Adrenal gland (tissue), 12 donors: ENCODE data around the gene GALNTL6. TPM values are rescaled to one million over a fixed set of nuclear protein-coding genes. Genes with fewer than 3 reads are reported as not detected.
"Not testable (repeated sequence)": the region's sequence is repeated elsewhere in the genome, so short reads cannot be mapped to it uniquely, and the experiment has no call there.

Experiments used
- DNase-seq, 7 donors: peaks; one replicate each; pipeline ENCODE4 v3.0.0-alpha.2; 2019 to 2020
- H3K27ac ChIP-seq, 5 donors: fragments of 200-600 bp; sonication (generic) in 4 of 5; 1 replicate in 3 of 5; 2 replicates in 2 of 5; pipeline versions ENCODE4 v1.5.1 to v1.8.0; 2016 to 2020; ENCODE audit warnings: mild to moderate bottlenecking in 1 of 5
- H3K27me3 ChIP-seq: fragments of 200-600 bp; 2 replicates; pipeline ENCODE4 v1.8.0; 2021
- H3K36me3 ChIP-seq, 2 donors: fragments of 200-600 bp; replicated peaks in 1 of 2; 1 replicate in 1 of 2; 2 replicates in 1 of 2; pipeline versions ENCODE4 v1.5.1 to v1.8.0; 2018 to 2022
- H3K4me1 ChIP-seq, 2 donors: fragments of 200-600 bp; replicated peaks in 1 of 2; 1 replicate in 1 of 2; 2 replicates in 1 of 2; pipeline versions ENCODE4 v1.5.1 to v1.8.0; 2018 to 2021
- H3K4me3 ChIP-seq, 4 donors: fragments of 200-600 bp; sonication (generic) in 3 of 4; one replicate each; pipeline ENCODE4 v1.5.1; 2016 to 2018
- H3K9me3 ChIP-seq, 3 donors: fragments of 200-600 bp; sonication (generic) in 1 of 3; replicated peaks in 1 of 3; 1 replicate in 2 of 3; 2 replicates in 1 of 3; pipeline versions ENCODE4 v1.5.1 to v1.8.0; 2016 to 2021
- POLR2A ChIP-seq, 2 donors: fragments of 450-650 bp; IDR thresholded peaks; one replicate each; pipeline ENCODE4 v1.6.1; 2017; ENCODE audit warnings: antibody characterized with exemption in 2 of 2, mild to moderate bottlenecking in 2 of 2, moderate library complexity in 1 of 2
- WGBS, 4 donors: extraction: QIAGEN DNeasy Blood & Tissue Kit in 2 of 4; methylation state at CpG; one replicate each; pipeline versions ENCODE4 v1.1.5 to v1.1.7; 2013 to 2017; 5-methylcytosine and 5-hydroxymethylcytosine counted together
- intact Hi-C, 2 donors: fragments of 100-400 bp; cut with DNase I; formaldehyde crosslinking; loops; one replicate each; pipeline versions ENCODE4 v1.14.1 to v1.15.0; 2022 to 2023
- polyA plus RNA-seq, 3 donors: library from polyadenylated mRNA; stranded (reverse); fragments of 200-250 nt in 2 of 3; fragments of 350-450 nt in 1 of 3; fragmentation: Illumina TruSeq in 1 of 3; extraction: RNeasy Lipid Tissue Mini Kit (QIAGEN cat#74804) in 1 of 3; gene quantifications; one replicate each; pipeline ENCODE4 v1.2.3, GENCODE V29; 2013 to 2014
- total RNA-seq, 9 donors: library from RNA; depleted of rRNA in 4 of 9; stranded (reverse); fragments of >200 nt in 4 of 9; fragments of 120-200 nt in 1 of 9; fragmentation: NEBNext Ultra II Directional in 1 of 9; extraction: Animal tissue kit (Norgen Biotek cat#: 25700) in 1 of 9; gene quantifications; one replicate each; pipeline versions ENCODE4 v1.1.0 to v1.2.4, GENCODE V29; 2013 to 2023
- TF ChIP-seq, protein P1 (sequence below), 6 experiments: fragments of 450-650 bp in 4 of 6; fragments of 200-600 bp in 2 of 6; sonication (generic) in 1 of 6; IDR thresholded peaks; 1 replicate in 5 of 6; 2 replicates in 1 of 6; pipeline versions ENCODE4 v1.5.1 to v1.8.0; 2016 to 2021; ENCODE audit warnings: antibody characterized with exemption in 6 of 6, mild to moderate bottlenecking in 2 of 6, moderate library complexity in 1 of 6
- donor health status: healthy with polysubstance abuse.
- donor health status: Bipolar disorder and iron deficiency.
- donor health status: DM: yes; HTN: yes; CAD: no.
- donor health status: DM: no; HTN: no; CAD: no.
- donor health status: DM: no; HTN: no; CAD: no.
- donor health status: DM: yes; HTN: yes; CAD: no.

GALNTL6 gene
- total and polyA plus RNA-seq, 12 donors = 0.10 to 0.96 (median 0.42) TPM; not detected in 1

- no peak overlapping the region for H3K27ac ChIP-seq
- H3K9me3 ChIP-seq = no peaks in the 10 kb centered on the region
- WGBS, 4 donors = 87 to 98% (median 92%) methylated on average over 2 to 3 of the region's 3 CpGs
- no peaks in the 10 kb centered on the region for H3K36me3 ChIP-seq
- TF ChIP-seq, protein P1, sequence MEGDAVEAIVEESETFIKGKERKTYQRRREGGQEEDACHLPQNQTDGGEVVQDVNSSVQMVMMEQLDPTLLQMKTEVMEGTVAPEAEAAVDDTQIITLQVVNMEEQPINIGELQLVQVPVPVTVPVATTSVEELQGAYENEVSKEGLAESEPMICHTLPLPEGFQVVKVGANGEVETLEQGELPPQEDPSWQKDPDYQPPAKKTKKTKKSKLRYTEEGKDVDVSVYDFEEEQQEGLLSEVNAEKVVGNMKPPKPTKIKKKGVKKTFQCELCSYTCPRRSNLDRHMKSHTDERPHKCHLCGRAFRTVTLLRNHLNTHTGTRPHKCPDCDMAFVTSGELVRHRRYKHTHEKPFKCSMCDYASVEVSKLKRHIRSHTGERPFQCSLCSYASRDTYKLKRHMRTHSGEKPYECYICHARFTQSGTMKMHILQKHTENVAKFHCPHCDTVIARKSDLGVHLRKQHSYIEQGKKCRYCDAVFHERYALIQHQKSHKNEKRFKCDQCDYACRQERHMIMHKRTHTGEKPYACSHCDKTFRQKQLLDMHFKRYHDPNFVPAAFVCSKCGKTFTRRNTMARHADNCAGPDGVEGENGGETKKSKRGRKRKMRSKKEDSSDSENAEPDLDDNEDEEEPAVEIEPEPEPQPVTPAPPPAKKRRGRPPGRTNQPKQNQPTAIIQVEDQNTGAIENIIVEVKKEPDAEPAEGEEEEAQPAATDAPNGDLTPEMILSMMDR (IDR thresholded peaks at IDR 0.05) = no peak
- no peak for TF ChIP-seq POLR2A (IDR thresholded peaks at IDR 0.05)
- no peak for DNase-seq
- H3K27me3 ChIP-seq = no peaks in the 10 kb centered on the region
- intact Hi-C loops = no loop called here
- peaks cover 6% of the 10 kb centered on the region in 2 donors for H3K4me1 ChIP-seq
- H3K4me3 ChIP-seq = no peak overlapping the region
These were observed 1205.2 kb downstream of the GALNTL6 start for GRCh38 chr4:173018446-173018845.

DNA sequence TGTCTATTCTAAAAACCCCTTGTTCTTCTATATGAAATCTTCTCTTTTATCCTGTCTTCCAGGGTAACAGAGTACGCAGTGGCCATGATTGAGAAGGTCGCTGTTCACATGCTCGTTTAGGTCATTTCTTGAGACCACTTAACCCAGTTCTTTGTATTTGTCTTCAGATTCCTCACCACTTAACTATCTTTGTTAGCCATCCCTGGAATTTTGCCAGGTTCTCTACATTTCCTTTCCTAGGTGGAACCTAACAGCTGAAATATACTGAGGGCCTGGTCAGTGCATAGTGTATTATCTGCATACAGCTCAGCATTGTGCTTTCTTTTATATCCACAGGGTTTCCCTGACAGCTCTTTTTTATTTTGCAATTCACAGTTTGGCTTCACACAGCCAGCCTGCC is 1206.5 kb downstream of the GALNTL6 start:
- TF ChIP-seq POLR2A (IDR thresholded peaks at IDR 0.05) = no peak
- TF ChIP-seq, protein P1 (IDR thresholded peaks at IDR 0.05) = no peak
- Histone ChIP-seq H3K4me1 (no peaks in the 10 kb centered on the region), H3K9me3 (no peaks in the 10 kb centered on the region), H3K36me3 (no peaks in the 10 kb centered on the region), H3K27me3 (no peaks in the 10 kb centered on the region), H3K27ac (no peak overlapping the region), H3K4me3 (no peak overlapping the region)
- no peak for DNase-seq
- intact Hi-C loops = loop anchor here in 1 of 2 donors (5.0 kb wide), 1 partner anchor 238 kb away; no protein-coding TSS in a partner anchor
- 82 to 91% (median 86%) methylated on average over 3 of the region's 3 CpGs for WGBS, 4 donors

DNA sequence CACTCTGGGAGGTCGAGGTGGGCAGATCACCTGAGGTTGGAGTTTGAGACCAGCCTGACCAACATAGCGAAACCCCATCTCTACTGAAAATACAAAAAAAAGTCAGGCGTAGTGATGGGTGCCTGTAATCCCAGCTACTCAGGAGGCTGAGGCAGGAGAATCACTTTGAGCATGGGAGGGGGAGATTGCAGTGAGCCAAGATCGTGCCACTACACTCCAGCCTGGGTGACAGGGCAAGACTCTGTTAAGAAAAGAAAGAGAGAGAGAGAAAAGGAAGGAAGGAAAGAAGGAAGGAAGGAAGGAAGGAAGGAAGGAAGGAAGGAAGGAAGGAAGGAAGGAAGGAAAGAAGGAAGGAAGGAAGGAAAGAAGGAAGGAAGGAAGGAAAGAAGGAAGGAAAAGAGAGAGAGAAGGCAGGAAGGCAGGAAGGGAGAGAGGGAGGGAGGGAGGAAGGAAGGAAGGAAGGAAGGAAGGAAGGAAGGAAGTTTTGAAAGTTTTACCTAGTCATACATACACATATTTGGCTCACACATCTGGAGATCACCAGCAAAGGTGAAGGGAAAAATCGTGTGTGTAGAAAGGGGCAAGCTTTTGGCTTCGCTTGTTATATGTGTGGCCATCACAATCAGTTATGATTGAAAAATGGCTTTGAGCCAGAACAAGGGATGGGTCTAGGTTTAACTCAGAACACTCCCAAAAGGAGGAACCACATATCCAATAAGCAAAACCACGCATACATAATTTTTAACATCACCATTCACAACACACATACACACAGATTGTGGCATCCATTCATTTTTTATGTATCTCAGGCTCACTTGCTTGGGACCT is 1208.8 kb downstream of the GALNTL6 start:
- intact Hi-C loops = loop anchor here in 1 of 2 donors (5.0 kb wide), 1 partner anchor 235 kb away; no protein-coding TSS in a partner anchor
- not testable (repeated sequence) for H3K9me3 ChIP-seq, H3K36me3 ChIP-seq, DNase-seq, H3K4me3 ChIP-seq, H3K4me1 ChIP-seq, H3K27ac ChIP-seq, H3K27me3 ChIP-seq
- WGBS, 4 donors = 84 to 89% (median 85%) methylated on average over 7 of the region's 7 CpGs

DNA sequence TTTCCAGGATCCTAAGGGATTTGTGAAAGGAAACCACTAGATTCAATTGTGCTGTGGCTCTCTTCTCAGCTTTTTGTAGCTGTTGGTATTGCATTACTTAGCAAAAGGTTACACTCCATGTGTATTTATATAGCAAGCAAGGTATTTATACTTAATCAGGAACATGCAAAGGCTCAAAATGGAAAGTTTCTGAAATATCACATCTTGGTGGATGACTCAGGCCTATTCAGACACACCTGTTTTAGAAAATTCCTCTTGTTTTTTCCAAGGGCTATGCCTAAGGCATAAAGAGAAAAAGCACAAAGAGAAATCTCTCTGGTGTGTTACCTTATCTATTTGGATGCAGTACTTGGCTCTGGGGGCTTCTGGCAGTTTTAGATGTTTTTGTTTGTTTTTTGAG is 1211.0 kb downstream of the GALNTL6 start:
- intact Hi-C loops = loop anchor here in 1 of 2 donors (5.0 kb wide), 1 partner anchor 233 kb away; no protein-coding TSS in a partner anchor
- Histone ChIP-seq H3K36me3 (no peaks in the 10 kb centered on the region), H3K4me3 (no peak overlapping the region), H3K4me1 (no peaks in the 10 kb centered on the region), H3K9me3 (no peaks in the 10 kb centered on the region), H3K27ac (no peak overlapping the region), H3K27me3 (no peaks in the 10 kb centered on the region)
- no peak for DNase-seq
- TF ChIP-seq POLR2A (IDR thresholded peaks at IDR 0.05) = no peak
- TF ChIP-seq, protein P1 (IDR thresholded peaks at IDR 0.05) = no peak

GRCh38 chr4:173025131-173025530 is 1211.9 kb downstream of the GALNTL6 start:
- peak; percentile 34 to 80 (median 52) for DNase-seq
- Histone ChIP-seq H3K4me3 (no peak overlapping the region), H3K27me3 (no peaks in the 10 kb centered on the region), H3K27ac (no peak overlapping the region), H3K9me3 (no peaks in the 10 kb centered on the region), H3K4me1 (no peaks in the 10 kb centered on the region), H3K36me3 (no peaks in the 10 kb centered on the region)
- no peak for TF ChIP-seq POLR2A (IDR thresholded peaks at IDR 0.05)
- TF ChIP-seq, protein P1 (IDR thresholded peaks at IDR 0.05) = peak; percentile 65 to 81 (median 74)
- intact Hi-C loops = no loop called here
- 96 to 100% (median 99%) methylated on average over 1 of the region's 1 CpG for WGBS, 4 donors
